ENCODE measurements around the gene TGM2.

DNA sequence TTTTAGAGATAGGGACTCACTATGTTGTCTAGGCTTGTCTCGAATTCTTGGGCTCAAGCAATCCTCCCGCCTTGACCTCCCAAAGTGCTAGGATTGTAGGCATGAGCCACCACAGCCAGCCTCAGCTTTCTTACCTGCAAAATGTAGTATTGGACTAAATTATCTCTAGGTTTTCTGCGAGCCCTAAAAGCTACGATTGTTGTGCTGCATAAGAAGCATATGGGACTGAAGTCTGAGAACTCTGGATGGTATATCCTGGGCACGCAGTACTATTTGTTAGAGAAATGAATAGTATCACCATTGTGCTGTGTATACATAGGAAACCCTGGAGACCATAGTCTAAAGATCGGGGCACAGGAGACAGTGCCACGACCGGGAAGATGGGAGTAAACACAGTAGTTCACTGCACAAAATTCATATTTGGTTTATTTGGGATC lies 71.4 kb downstream of the TGM2 start:
- TF ChIP-seq ZNF571 (tag by site-specific recombination; IDR thresholded peaks at IDR 0.05): no peak
- no peak for TF ChIP-seq ZNF274 (IDR thresholded peaks at IDR 0.05; ENCODE audit: low read length)
- TF ChIP-seq ZNF274 (tag by site-specific recombination; IDR thresholded peaks at IDR 0.05; ENCODE audit: borderline replicate concordance): no peak
- TF ChIP-seq TCF7L2 (IDR thresholded peaks at IDR 0.05; ENCODE audit: borderline replicate concordance, low read depth, low read length): no peak
- TF ChIP-seq, protein P1, sequence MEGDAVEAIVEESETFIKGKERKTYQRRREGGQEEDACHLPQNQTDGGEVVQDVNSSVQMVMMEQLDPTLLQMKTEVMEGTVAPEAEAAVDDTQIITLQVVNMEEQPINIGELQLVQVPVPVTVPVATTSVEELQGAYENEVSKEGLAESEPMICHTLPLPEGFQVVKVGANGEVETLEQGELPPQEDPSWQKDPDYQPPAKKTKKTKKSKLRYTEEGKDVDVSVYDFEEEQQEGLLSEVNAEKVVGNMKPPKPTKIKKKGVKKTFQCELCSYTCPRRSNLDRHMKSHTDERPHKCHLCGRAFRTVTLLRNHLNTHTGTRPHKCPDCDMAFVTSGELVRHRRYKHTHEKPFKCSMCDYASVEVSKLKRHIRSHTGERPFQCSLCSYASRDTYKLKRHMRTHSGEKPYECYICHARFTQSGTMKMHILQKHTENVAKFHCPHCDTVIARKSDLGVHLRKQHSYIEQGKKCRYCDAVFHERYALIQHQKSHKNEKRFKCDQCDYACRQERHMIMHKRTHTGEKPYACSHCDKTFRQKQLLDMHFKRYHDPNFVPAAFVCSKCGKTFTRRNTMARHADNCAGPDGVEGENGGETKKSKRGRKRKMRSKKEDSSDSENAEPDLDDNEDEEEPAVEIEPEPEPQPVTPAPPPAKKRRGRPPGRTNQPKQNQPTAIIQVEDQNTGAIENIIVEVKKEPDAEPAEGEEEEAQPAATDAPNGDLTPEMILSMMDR (tag by site-specific recombination; IDR thresholded peaks at IDR 0.05): no peak
- no peak for TF ChIP-seq ZNF169 (tag by site-specific recombination; IDR thresholded peaks at IDR 0.05)
- TF ChIP-seq, protein P2, sequence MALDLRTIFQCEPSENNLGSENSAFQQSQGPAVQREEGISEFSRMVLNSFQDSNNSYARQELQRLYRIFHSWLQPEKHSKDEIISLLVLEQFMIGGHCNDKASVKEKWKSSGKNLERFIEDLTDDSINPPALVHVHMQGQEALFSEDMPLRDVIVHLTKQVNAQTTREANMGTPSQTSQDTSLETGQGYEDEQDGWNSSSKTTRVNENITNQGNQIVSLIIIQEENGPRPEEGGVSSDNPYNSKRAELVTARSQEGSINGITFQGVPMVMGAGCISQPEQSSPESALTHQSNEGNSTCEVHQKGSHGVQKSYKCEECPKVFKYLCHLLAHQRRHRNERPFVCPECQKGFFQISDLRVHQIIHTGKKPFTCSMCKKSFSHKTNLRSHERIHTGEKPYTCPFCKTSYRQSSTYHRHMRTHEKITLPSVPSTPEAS (tag by site-specific recombination; IDR thresholded peaks at IDR 0.05): no peak
- no peak for TF ChIP-seq FEZF1 (tag by site-specific recombination; IDR thresholded peaks at IDR 0.05)
- TF ChIP-seq, protein P3, sequence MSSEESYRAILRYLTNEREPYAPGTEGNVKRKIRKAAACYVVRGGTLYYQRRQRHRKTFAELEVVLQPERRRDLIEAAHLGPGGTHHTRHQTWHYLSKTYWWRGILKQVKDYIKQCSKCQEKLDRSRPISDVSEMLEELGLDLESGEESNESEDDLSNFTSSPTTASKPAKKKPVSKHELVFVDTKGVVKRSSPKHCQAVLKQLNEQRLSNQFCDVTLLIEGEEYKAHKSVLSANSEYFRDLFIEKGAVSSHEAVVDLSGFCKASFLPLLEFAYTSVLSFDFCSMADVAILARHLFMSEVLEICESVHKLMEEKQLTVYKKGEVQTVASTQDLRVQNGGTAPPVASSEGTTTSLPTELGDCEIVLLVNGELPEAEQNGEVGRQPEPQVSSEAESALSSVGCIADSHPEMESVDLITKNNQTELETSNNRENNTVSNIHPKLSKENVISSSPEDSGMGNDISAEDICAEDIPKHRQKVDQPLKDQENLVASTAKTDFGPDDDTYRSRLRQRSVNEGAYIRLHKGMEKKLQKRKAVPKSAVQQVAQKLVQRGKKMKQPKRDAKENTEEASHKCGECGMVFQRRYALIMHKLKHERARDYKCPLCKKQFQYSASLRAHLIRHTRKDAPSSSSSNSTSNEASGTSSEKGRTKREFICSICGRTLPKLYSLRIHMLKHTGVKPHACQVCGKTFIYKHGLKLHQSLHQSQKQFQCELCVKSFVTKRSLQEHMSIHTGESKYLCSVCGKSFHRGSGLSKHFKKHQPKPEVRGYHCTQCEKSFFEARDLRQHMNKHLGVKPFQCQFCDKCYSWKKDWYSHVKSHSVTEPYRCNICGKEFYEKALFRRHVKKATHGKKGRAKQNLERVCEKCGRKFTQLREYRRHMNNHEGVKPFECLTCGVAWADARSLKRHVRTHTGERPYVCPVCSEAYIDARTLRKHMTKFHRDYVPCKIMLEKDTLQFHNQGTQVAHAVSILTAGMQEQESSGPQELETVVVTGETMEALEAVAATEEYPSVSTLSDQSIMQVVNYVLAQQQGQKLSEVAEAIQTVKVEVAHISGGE (tag by site-specific recombination; conservative IDR thresholded peaks at IDR 0.05; ENCODE audit: low read depth): no peak
- TF ChIP-seq REST (tag by site-specific recombination; IDR thresholded peaks at IDR 0.05): no peak
